ENCODE results near the gene ZWILCH.

The ZWILCH gene

GRCh38 chr15:66472176-66472999 lies 32.7 kb upstream of the ZWILCH start:
- peak; percentile 89 for DNase-seq (ENCODE audit: low read depth)
- no peak for TF ChIP-seq CTCF (IDR thresholded peaks at IDR 0.05; ENCODE audit: insufficient read depth, low read depth, low read length, missing control alignments)
- H3K4me3 ChIP-seq (ENCODE audit: low read depth, low read length): no peak overlapping the region

GRCh38 chr15:66474135-66474534 lies 31.0 kb upstream of the ZWILCH start:
- no peak overlapping the region for H3K4me3 ChIP-seq (ENCODE audit: low read depth, low read length)
- DNase-seq (ENCODE audit: low read depth): no peak
- no peak for TF ChIP-seq CTCF (IDR thresholded peaks at IDR 0.05; ENCODE audit: insufficient read depth, low read depth, low read length, missing control alignments)

- H3K4me3 ChIP-seq (ENCODE audit: low read depth, low read length): no peak overlapping the region
- DNase-seq (ENCODE audit: low read depth): no peak
- no peak for TF ChIP-seq CTCF (IDR thresholded peaks at IDR 0.05; ENCODE audit: insufficient read depth, low read depth, low read length, missing control alignments)
Observed at GRCh38 chr15:66474963-66475362, 30.2 kb upstream of the ZWILCH start.

- no peak for TF ChIP-seq CTCF (IDR thresholded peaks at IDR 0.05; ENCODE audit: insufficient read depth, low read depth, low read length, missing control alignments)
- no peak overlapping the region for H3K4me3 ChIP-seq (ENCODE audit: low read depth, low read length)
- DNase-seq (ENCODE audit: low read depth): no peak
Observed at GRCh38 chr15:66476535-66476934, 28.6 kb upstream of the ZWILCH start.

GRCh38 chr15:66477011-66477410 lies 28.1 kb upstream of the ZWILCH start:
- TF ChIP-seq CTCF (IDR thresholded peaks at IDR 0.05; ENCODE audit: insufficient read depth, low read depth, low read length, missing control alignments): no peak
- H3K4me3 ChIP-seq (ENCODE audit: low read depth, low read length): no peak overlapping the region
- no peak for DNase-seq (ENCODE audit: low read depth)

- DNase-seq (ENCODE audit: low read depth): no peak
- no peak overlapping the region for H3K4me3 ChIP-seq (ENCODE audit: low read depth, low read length)
- TF ChIP-seq CTCF (IDR thresholded peaks at IDR 0.05; ENCODE audit: insufficient read depth, low read depth, low read length, missing control alignments): no peak
Observed at GRCh38 chr15:66480267-66480666, 24.9 kb upstream of the ZWILCH start.

Measured in GM12865 (cell line).